ENCODE measurements around the gene UGT1A6.

The UGT1A6 gene

DNA sequence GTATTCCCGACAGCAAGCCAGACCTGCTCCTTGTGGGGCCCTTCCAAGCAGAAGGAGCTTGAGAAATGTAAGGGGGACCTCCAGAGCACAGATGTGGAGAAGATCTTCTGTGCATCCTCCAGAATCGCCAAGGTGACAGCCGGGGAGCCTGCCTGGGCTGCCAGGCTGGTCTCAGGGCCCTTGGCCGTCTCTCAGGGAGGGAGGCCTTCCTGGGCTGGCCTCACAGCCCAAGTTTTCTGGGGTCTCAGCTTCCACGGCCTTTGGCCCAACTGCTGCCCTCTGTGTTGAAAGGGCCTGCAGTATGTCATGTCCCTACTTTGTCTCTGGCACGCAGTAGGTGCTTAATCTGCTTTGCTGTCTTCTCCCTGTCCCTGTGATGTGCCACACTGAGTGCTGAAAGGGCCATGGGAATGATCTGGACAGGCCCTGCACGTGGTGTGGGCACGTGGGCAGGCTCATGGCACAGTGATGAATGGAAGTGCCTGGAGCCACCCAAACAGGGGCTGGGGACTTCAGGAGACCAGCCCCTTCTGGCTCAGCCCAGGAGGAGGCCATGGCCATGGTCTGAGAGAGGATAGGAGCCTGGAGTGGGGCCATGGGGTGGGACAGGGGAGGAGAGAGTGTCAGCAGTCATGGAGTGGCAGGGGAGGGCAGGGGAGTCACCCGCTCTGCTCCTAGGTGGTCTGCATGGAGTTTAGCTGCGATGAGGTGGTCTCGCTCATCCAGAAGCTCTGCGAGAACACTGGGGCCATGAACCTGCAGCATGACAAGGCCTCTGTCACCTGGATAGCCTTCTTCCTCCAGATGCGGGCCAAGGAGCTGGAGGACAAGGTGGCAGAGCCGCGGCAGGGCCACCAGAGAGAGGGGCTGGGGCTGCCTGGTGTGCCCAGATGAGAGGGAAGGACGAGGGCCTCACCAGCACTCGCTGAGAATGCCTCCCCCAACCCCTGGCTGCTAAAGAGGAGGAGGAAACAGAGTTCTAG, 126.2 kb downstream of the UGT1A6 start:
- no peak for DNase-seq (ENCODE audit: low read depth in 2 of 2)

GRCh38 chr2:233819884-233820773, 127.4 kb downstream of the UGT1A6 start:
- DNase-seq (ENCODE audit: low read depth in 2 of 2): no peak

DNA sequence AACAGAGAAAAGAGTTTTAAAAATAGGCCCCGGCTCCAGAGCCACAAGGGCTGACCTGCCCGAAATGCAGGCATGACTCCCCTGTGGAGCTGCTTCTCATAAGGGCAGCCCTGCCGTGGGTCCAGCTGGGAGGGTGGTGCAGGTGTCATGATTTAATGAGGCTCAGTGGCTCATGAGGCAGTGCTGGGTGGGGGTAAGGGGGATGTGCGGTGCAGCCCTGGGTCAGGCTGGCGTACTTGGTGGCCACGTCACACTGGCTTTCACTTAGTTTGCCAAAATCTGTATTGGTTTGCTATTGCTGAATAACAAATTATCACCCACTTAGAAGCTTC, 128.1 kb downstream of the UGT1A6 start:
- no peak for DNase-seq (ENCODE audit: low read depth in 2 of 2)

- DNase-seq (ENCODE audit: low read depth in 2 of 2): no peak
These were observed 128.5 kb downstream of the UGT1A6 start for GRCh38 chr2:233821196-233821595.

- no peak for DNase-seq (ENCODE audit: low read depth in 2 of 2)
These were observed 129.0 kb downstream of the UGT1A6 start for GRCh38 chr2:233821709-233822100.

- no peak for DNase-seq (ENCODE audit: low read depth in 2 of 2)
These were observed 129.5 kb downstream of the UGT1A6 start for GRCh38 chr2:233822101-233822771.
